Measurements from ENCODE around the gene SIGLEC12. TPM values are rescaled to one million over a fixed set of nuclear protein-coding genes. Genes with fewer than 3 reads are reported as not detected.

The SIGLEC12 gene
- total and polyA plus RNA-seq, 2 donors (not counting 1 experiment from before 2014, with no cell fraction given), result 0.24 TPM; not detected in 1

- Mint-ChIP-seq H3K4me1 (peaks cover 4% of the 10 kb centered on the region), H3K27ac (no peak overlapping the region), H3K4me3 (no peak overlapping the region), H3K27me3 (peaks cover 5% of the 10 kb centered on the region), H3K9me3 (ENCODE audit: insufficient read depth) (no peaks in the 10 kb centered on the region)
- Histone ChIP-seq H3K9ac (ENCODE audit: low read length) (no peak overlapping the region), H3K79me2 (ENCODE audit: control insufficient read depth, insufficient read depth, low read length) (no peaks in the 10 kb centered on the region), H3K4me3 (ENCODE audit: control extremely low read depth in 1 of 5, extremely low read depth in 1 of 5, insufficient read depth in 1 of 5, low read depth in 2 of 5, low read length in 4 of 5) (no peak overlapping the region), H3K36me3 (replicated peaks in 1 of 2; ENCODE audit: control extremely low read depth in 1 of 2, control insufficient read depth in 1 of 2, extremely low read depth in 1 of 2, insufficient read depth in 2 of 2, low read length in 1 of 2) (no peaks in the 10 kb centered on the region), H3K4me1 (ENCODE audit: control insufficient read depth in 2 of 2, insufficient read depth in 2 of 2, low read length in 2 of 2) (peaks cover 4 to 6% of the 10 kb centered on the region in 2 donors), H3K27me3 (replicated peaks in 1 of 4; ENCODE audit: control extremely low read depth in 1 of 4, control insufficient read depth in 3 of 4, insufficient read depth in 4 of 4, low read length in 3 of 4) (peaks cover 0 to 4% (median 0%) of the 10 kb centered on the region in 4 experiments), H2AFZ (ENCODE audit: insufficient read depth, low read depth, low read length, poor library complexity, severe bottlenecking) (no peak overlapping the region), H3K4me2 (replicated peaks; ENCODE audit: low read depth, low read length, poor library complexity, severe bottlenecking) (no peak overlapping the region), H3K9me3 (ENCODE audit: control extremely low read depth in 1 of 3, control insufficient read depth in 2 of 3, insufficient read depth in 1 of 3, low read length in 2 of 3) (peaks cover 0 to 1% (median 0%) of the 10 kb centered on the region in 3 donors), H3K27ac (ENCODE audit: low read length in 2 of 2) (no peak overlapping the region), H4K20me1 (ENCODE audit: control insufficient read depth, insufficient read depth, low read length, poor library complexity, severe bottlenecking) (no peaks in the 10 kb centered on the region)
- no peak for ATAC-seq (ENCODE audit: low read depth)
- intact Hi-C loops (cut with micrococcal nuclease), result loop anchor here (10.0 kb wide), 1 partner anchor 85 kb away; no protein-coding TSS in a partner anchor
- POLR2A ChIA-PET, result no interaction called here
- WGBS (ENCODE audit: insufficient coverage), result 100% methylated on average over 2 of the region's 7 CpGs
- no peak for DNase-seq
- CTCF ChIA-PET, result interaction anchor here (0.7 to 1.9 kb wide), 3 partner anchors 28 to 147 kb away, joined by 4 to 7 read pairs (median 4); no protein-coding TSS in a partner anchor
- TF ChIP-seq CTCF (IDR thresholded peaks at IDR 0.05), result no peak
- TF ChIP-seq EZH2 (IDR thresholded peaks at IDR 0.05; ENCODE audit: borderline replicate concordance, insufficient read depth, low read depth, low read length, poor library complexity, severe bottlenecking), result no peak
Measured at GRCh38 chr19:51509823-51510660, 8.4 kb upstream of the SIGLEC12 start.
